Panc1 (cell line): Measurements from ENCODE around the gene COX15. TPM values are rescaled to one million over a fixed set of nuclear protein-coding genes. Genes with fewer than 3 reads are reported as not detected.

Experiments used
- ATAC-seq: fragments of 200-7000 bp; cut with Tn5 transposase; 2 replicates; pipeline ENCODE4 v1.9.1; 2020; ENCODE audit warnings: mild to moderate bottlenecking, moderate library complexity
- BruUV-seq: library from RNA; stranded (reverse); fragments of 400-500 nt; replicated peaks from 2 replicates; lab custom pipeline; 2021; lab: Mats Ljungman, UMichigan
- CTCF ChIA-PET: fragments of 300-600 bp; sonication (Branson Sonifier 250); formaldehyde crosslinking; loops from one replicate; lab custom pipeline; 2022; ENCODE audit warnings: antibody characterized with exemption; lab: Charles Lee
- POLR2A ChIA-PET: fragments of 300-600 bp; sonication (Branson Sonifier 250); formaldehyde crosslinking; loops from one replicate; lab custom pipeline; 2022; ENCODE audit warnings: antibody characterized with exemption; lab: Charles Lee
- DNase-seq: peaks from one replicate; pipeline ENCODE4 v3.0.0-alpha.2; 2010; ENCODE audit warnings: low read depth, low spot score
- H3K27ac ChIP-seq: 2 replicates; pipeline ENCODE4 v1.5.1; 2011; ENCODE audit warnings: mild to moderate bottlenecking, low read length, inconsistent platforms
- H3K27me3 ChIP-seq: fragments of 200-500 bp; sonication (Bioruptor generic); 2 replicates; pipeline ENCODE4 v1.6.0; 2014; ENCODE audit warnings: low read length, inconsistent platforms; ENCODE audit not compliant: control insufficient read depth, insufficient read depth
- H3K36me3 ChIP-seq: fragments of 200-500 bp; sonication (Bioruptor generic); 2 replicates; pipeline ENCODE4 v1.5.1; 2014; ENCODE audit warnings: inconsistent platforms, mild to moderate bottlenecking, low read length, moderate library complexity; ENCODE audit not compliant: control insufficient read depth, insufficient read depth
- H3K4me1 ChIP-seq: 2 replicates; pipeline ENCODE4 v1.5.1; 2011; ENCODE audit warnings: inconsistent platforms, mild to moderate bottlenecking, low read length, moderate library complexity; ENCODE audit not compliant: control insufficient read depth, insufficient read depth
- H3K4me3 ChIP-seq, 2 experiments: 2 replicates each; pipeline ENCODE4 v1.5.1; 2011 to 2012; ENCODE audit warnings: low read depth in 2 of 2, low read length in 2 of 2, mild to moderate bottlenecking in 2 of 2, inconsistent platforms in 1 of 2, moderate library complexity in 1 of 2
- H3K9me3 ChIP-seq: fragments of 200-500 bp; sonication (Bioruptor generic); 2 replicates; pipeline ENCODE4 v1.5.1; 2014; ENCODE audit warnings: low read depth, mild to moderate bottlenecking, inconsistent platforms, low read length, moderate library complexity; ENCODE audit not compliant: control insufficient read depth, insufficient read depth
- POLR2AphosphoS5 ChIP-seq: IDR thresholded peaks from 2 replicates; pipeline ENCODE4 v1.6.1; 2012; ENCODE audit warnings: mild to moderate bottlenecking, low read depth, low read length, moderate library complexity
- SIN3A ChIP-seq: IDR thresholded peaks from 2 replicates; pipeline ENCODE4 v1.6.1; 2012; ENCODE audit warnings: low read depth, mild to moderate bottlenecking, low read length, moderate library complexity, borderline replicate concordance; ENCODE audit not compliant: insufficient read depth
- TCF7L2 ChIP-seq: IDR thresholded peaks from 2 replicates; pipeline ENCODE4 v1.6.1; 2011; ENCODE audit warnings: mild to moderate bottlenecking, low read depth, low read length, inconsistent platforms
- in situ Hi-C: cut with HindIII; loops from 2 replicates; pipeline ENCODE4 v1.10.0; 2016; ENCODE audit warnings: low sequenced_read_pairs, low pct_unique_long_range_greater_than_20kb
- intact Hi-C: fragments of 100-400 bp; cut with micrococcal nuclease; formaldehyde crosslinking; loops from one replicate; pipeline ENCODE4 v1.10.0; 2022; ENCODE audit not compliant: unreplicated experiment
- total RNA-seq: library from RNA; stranded (reverse); gene quantifications from one replicate; pipeline ENCODE4 v1.2.1, GENCODE V29; 2021; ENCODE audit not compliant: unreplicated experiment
- TF ChIP-seq, protein P1 (sequence below), 2 experiments: IDR thresholded peaks; 2 replicates each; pipeline ENCODE4 v1.6.1; 2011 to 2012; ENCODE audit warnings: low read depth in 2 of 2, control low read depth in 1 of 2, low read length in 1 of 2, mild to moderate bottlenecking in 1 of 2, moderate library complexity in 1 of 2; ENCODE audit not compliant: insufficient read depth in 1 of 2
- TF ChIP-seq, protein P2 (sequence below): fragments of 450-650 bp; IDR thresholded peaks from 2 replicates; pipeline ENCODE4 v1.5.1; 2017; ENCODE audit warnings: mild to moderate bottlenecking

Gene COX15
- total RNA-seq, 1 experiment from 2014 or later = 62.9 TPM

DNA sequence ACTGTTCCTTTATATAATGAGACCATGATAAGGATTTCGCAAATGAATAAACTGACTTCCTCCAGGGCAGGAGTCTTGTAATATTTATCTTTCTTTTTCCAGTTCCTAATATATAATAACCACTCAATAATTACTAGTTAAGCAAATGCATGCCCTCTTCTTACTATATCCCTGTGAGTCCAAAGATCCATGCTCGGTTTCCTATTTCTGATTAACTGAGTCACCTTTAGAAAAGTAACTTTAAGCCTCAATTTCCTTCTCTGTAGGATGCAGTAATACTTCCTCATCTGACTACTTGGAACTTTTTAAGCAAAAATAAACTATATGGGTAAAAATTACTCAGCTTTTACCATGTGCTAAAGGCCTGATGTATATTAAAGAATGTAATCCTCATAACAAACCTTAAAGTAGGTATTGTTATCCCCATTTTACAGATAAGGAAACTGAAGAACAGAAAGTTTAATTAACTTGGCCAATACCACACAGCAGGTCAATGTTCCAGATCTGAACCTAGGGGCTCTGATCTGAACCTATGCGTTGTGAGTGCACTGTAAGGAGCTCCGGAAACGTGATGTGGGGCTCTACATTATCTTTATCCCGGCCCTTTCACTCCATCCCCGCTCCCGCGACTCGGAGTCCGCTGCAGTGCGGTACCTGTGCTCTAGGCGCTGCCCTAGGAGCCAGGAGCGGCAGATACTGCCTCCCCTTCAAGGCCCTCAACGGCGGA is 458 bp downstream of the COX15 start:
- no peaks in the 10 kb centered on the region for H3K9me3 ChIP-seq
- ATAC-seq = peak; percentile 59
- intact Hi-C loops (loop anchor here (2.0 kb wide), 1 partner anchor 47 kb away; no protein-coding TSS in a partner anchor), in situ Hi-C loops (no loop called here)
- DNase-seq = no peak
- peaks cover 27% of the 10 kb centered on the region for H3K36me3 ChIP-seq
- peak overlapping the region; percentile 98 for H3K27ac ChIP-seq
- peaks cover 22% of the 10 kb centered on the region for H3K4me1 ChIP-seq
- ChIA-PET POLR2A (interaction anchor here (0.6 to 1.3 kb wide), 2 partner anchors 8 to 72 kb away, joined by 4 to 10 read pairs; partner anchors contain the start of gene ENTPD7), CTCF (interaction anchor here (0.7 kb wide), 1 partner anchor 1778 kb away, joined by 3 read pairs; no protein-coding TSS in a partner anchor)
- H3K4me3 ChIP-seq = peak overlapping the region; percentile 92 to 93
- TF ChIP-seq, protein P1, sequence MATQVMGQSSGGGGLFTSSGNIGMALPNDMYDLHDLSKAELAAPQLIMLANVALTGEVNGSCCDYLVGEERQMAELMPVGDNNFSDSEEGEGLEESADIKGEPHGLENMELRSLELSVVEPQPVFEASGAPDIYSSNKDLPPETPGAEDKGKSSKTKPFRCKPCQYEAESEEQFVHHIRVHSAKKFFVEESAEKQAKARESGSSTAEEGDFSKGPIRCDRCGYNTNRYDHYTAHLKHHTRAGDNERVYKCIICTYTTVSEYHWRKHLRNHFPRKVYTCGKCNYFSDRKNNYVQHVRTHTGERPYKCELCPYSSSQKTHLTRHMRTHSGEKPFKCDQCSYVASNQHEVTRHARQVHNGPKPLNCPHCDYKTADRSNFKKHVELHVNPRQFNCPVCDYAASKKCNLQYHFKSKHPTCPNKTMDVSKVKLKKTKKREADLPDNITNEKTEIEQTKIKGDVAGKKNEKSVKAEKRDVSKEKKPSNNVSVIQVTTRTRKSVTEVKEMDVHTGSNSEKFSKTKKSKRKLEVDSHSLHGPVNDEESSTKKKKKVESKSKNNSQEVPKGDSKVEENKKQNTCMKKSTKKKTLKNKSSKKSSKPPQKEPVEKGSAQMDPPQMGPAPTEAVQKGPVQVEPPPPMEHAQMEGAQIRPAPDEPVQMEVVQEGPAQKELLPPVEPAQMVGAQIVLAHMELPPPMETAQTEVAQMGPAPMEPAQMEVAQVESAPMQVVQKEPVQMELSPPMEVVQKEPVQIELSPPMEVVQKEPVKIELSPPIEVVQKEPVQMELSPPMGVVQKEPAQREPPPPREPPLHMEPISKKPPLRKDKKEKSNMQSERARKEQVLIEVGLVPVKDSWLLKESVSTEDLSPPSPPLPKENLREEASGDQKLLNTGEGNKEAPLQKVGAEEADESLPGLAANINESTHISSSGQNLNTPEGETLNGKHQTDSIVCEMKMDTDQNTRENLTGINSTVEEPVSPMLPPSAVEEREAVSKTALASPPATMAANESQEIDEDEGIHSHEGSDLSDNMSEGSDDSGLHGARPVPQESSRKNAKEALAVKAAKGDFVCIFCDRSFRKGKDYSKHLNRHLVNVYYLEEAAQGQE (IDR thresholded peaks at IDR 0.05; ENCODE audit: insufficient read depth in 1 of 2, low read depth in 2 of 2, low read length in 1 of 2) = no peak
- TF ChIP-seq SIN3A = no peak
- no peak for TF ChIP-seq POLR2AphosphoS5
- TF ChIP-seq, protein P2, sequence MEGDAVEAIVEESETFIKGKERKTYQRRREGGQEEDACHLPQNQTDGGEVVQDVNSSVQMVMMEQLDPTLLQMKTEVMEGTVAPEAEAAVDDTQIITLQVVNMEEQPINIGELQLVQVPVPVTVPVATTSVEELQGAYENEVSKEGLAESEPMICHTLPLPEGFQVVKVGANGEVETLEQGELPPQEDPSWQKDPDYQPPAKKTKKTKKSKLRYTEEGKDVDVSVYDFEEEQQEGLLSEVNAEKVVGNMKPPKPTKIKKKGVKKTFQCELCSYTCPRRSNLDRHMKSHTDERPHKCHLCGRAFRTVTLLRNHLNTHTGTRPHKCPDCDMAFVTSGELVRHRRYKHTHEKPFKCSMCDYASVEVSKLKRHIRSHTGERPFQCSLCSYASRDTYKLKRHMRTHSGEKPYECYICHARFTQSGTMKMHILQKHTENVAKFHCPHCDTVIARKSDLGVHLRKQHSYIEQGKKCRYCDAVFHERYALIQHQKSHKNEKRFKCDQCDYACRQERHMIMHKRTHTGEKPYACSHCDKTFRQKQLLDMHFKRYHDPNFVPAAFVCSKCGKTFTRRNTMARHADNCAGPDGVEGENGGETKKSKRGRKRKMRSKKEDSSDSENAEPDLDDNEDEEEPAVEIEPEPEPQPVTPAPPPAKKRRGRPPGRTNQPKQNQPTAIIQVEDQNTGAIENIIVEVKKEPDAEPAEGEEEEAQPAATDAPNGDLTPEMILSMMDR = no peak
- no peak for TF ChIP-seq TCF7L2
- BruUV-seq = TSS peak; percentile 89
- no peaks in the 10 kb centered on the region for H3K27me3 ChIP-seq

DNA sequence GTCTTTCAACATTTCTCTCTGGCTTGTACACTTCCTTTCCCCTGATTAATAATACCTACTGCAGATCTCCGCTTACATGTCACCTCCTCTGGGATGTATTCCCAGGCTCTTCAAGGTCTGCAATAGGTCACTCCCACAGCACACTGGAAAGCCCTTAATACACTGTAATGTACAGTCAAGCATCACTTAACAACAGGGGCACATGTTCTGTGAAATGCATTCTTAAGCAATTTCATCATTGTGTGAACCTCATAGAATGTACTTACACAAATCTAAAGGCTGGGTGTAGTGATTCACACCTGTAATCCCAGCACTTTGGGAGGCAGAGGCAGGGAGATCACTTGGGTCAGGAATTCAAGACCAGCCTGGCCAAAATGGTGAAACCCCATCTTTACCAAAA is 1.9 kb downstream of the COX15 start:
- Histone ChIP-seq H3K4me1 (peaks cover 14% of the 10 kb centered on the region), H3K27me3 (no peaks in the 10 kb centered on the region), H3K9me3 (no peaks in the 10 kb centered on the region), H3K4me3 (no peak overlapping the region), H3K27ac (no peak overlapping the region), H3K36me3 (peaks cover 28% of the 10 kb centered on the region)
- in situ Hi-C loops = no loop called here
- no peak for TF ChIP-seq TCF7L2
- TF ChIP-seq, protein P2 = no peak
- TF ChIP-seq POLR2AphosphoS5 = no peak
- TF ChIP-seq, protein P1 (IDR thresholded peaks at IDR 0.05; ENCODE audit: insufficient read depth in 1 of 2, low read depth in 2 of 2, low read length in 1 of 2) = no peak
- no peak for TF ChIP-seq SIN3A
- intact Hi-C loops = no loop called here
- ChIA-PET POLR2A (no interaction called here), CTCF (no interaction called here)
- no TSS peak for BruUV-seq
- DNase-seq (no peak), ATAC-seq (no peak)
